Dedifferentiated amniotic fluid mesenchymal stem cell (primary cell): ENCODE results near the gene RUSC2.
A peak's percentile ranks its signal among the peaks of the same experiment; 100 is the strongest.
"Not testable (repeated sequence)": the region's sequence is repeated elsewhere in the genome, so short reads cannot be mapped to it uniquely, and the experiment has no call there.

ENCODE experiments used
- DNase-seq: peaks from one replicate; pipeline ENCODE4 v3.0.0-alpha.2; 2016; ENCODE audit errors: extremely low spot score

Gene RUSC2

GRCh38 chr9:35489313-35490154, at the start of gene RUSC2:
Gene RUSC2, plus strand, starts transcription at chr9:35490111. Its CDS starts 56,411 bp downstream, at chr9:35546522.
- DNase-seq: peak; percentile 91

GRCh38 chr9:35446012-35446411, 43.9 kb upstream of the RUSC2 start:
- no peak for DNase-seq

DNA sequence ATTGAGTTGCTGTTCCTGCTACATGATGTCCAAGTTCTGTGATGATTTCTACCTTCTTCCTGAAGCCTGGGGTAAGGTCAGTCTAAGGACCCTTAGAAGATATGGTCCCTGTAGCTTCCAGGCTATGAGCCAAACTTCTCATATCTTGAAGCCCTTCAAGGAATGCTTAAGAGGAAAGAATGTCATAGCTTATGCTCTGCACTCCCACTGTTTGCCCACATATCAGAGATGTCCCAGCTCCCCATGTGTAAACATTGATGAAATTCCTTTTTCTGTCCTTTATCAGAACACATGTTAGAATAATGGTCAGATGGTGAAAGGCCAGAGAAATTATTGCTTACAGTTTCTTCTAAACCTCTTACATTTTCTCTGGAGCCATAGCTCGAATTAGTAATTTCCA, 41.4 kb upstream of the RUSC2 start:
- no peak for DNase-seq

- no peak for DNase-seq
Observed at GRCh38 chr9:35452481-35452880, 37.4 kb upstream of the RUSC2 start.

- DNase-seq: no peak
Observed at GRCh38 chr9:35453786-35454185, 36.1 kb upstream of the RUSC2 start.

DNA sequence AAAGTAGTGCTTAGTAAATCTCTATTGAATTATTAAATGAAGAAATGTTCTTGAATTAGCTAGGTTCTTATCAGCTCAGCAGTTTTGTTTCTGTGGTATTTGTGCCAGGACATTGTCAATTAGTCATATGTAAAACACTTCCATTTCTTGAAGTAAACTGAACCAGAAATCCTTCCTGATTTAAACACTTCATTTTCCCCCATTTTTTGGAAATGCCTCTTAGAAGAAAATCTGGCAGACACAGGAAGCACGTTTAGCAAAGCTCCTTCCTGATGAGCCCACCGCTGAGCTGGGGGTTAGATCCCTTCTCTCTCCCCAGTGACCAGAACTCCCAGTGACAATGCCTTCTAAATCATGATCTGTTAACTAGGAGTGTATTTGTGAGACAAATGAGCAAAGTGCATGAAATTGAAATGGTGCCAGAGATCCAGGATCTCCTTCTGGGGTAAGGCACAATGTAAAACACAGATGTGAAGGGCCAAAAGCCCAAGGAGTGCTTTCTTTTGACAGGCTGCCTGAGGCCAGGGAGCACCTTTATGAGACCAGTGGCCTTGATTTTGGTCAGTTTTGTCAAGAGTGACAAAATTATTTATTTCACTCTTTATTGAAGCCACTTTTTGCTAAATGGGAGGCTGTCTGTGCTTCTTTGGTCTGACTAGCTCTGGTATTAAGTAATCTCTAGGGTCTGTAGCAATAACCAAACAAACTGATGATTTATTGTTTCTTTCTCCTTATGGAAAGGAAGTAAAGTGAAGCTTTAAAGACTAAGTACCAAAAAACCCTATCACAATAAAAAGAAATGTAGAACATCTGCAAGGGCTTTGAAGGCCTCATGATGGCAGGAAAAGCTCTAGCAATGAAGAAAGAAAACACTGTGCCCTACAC, 25.5 kb upstream of the RUSC2 start:
- no peak for DNase-seq

- DNase-seq: no peak
Observed at GRCh38 chr9:35470340-35470739, 19.6 kb upstream of the RUSC2 start.

GRCh38 chr9:35470894-35471293, 19.0 kb upstream of the RUSC2 start:
- no peak for DNase-seq

GRCh38 chr9:35476596-35476995, 13.3 kb upstream of the RUSC2 start:
- DNase-seq: no peak

GRCh38 chr9:35477211-35477855, 12.6 kb upstream of the RUSC2 start:
- DNase-seq: peak; percentile 85

DNA sequence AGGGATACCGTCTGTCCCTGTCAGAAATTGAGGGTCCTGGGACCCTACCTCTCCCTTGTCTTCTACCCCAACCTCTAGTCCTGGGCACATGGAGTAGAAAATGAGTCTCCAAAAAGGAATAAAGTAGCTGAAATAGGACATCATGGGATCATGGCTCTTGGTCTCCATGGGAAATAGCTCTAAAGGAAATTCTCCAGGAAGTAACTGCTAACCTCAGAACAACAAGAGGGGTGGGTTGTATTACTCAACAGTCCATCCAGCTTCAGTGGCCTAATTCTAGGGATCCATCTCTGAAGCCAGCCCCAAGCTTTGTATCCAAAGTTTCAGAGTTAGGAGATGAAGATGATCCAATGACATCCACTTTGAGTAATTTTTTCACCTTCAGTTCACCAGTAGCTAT, 11.0 kb upstream of the RUSC2 start:
- no peak for DNase-seq

DNA sequence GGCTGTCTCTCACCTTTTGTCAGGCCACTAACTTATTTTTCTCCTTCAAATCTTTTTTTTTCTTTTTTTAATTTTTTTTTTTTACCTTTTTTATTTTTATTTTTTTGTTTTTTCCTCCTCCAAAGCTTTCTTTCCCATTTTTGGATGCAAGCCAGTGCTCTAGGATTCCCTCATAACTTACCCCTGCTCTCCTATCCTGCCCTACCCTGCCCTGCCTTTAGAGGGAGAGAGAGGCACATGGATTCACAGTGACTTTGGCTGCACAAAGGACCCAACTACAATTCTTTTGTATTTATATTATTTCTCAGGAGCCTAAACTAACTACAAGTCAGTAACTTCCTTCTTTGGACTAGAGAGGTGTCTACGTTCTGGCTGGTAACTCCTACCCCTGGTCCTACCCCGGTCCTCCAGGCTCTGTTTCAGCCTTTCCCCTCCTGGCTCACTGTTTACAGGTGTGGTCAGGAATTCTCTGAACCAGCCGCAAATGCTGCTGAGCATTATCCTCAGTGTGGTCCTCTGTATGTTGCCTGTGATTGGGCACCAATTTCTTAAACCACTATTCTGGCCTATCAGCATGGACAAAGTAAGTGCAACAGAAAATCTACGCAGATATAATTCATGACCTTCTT, 8.4 kb upstream of the RUSC2 start:
- DNase-seq: peak; percentile 63

- DNase-seq: no peak
Observed at GRCh38 chr9:35482071-35482470, 7.8 kb upstream of the RUSC2 start.

DNA sequence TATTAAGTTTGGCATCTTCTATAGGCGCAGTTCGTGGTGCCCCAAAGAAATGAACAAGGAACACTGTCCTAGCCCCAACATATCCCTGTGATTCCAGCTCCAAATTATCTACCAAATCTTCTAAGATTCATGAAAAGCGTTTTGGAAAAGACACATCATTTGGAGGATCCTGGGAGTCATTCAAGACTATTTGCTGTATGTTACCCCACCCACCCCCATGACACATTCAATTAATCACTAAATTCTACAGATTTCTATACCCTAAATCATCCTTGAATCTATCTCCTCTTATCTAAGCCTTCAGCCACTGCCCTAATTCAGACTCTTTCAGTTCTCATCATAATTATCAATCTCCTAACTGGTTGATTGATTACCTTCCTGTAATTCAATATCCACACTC, 5.5 kb upstream of the RUSC2 start:
- no peak for DNase-seq

DNA sequence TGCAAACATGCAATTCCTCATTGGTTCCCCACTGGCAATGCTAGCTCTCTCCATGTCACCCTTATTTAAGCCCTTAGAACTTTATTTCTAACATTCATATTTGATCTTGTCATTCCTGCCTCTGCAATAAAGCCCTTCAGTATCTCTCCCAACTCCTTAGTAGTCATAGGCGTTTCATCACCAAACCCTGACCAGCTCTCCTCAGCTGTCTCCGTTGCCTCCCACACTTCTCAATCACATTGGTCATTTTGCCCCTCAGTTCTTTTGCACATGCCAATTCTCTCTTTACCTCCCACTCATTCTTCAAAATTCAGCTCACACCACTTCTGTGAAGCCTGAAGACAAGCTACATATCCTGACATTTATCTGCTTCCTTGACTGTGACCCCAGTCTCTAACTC, 2.8 kb upstream of the RUSC2 start:
- no peak for DNase-seq

- DNase-seq: peak; percentile 51
Observed at GRCh38 chr9:35488021-35488420, 1.9 kb upstream of the RUSC2 start.

GRCh38 chr9:35488566-35489312, 1.2 kb upstream of the RUSC2 start:
- no peak for DNase-seq

DNA sequence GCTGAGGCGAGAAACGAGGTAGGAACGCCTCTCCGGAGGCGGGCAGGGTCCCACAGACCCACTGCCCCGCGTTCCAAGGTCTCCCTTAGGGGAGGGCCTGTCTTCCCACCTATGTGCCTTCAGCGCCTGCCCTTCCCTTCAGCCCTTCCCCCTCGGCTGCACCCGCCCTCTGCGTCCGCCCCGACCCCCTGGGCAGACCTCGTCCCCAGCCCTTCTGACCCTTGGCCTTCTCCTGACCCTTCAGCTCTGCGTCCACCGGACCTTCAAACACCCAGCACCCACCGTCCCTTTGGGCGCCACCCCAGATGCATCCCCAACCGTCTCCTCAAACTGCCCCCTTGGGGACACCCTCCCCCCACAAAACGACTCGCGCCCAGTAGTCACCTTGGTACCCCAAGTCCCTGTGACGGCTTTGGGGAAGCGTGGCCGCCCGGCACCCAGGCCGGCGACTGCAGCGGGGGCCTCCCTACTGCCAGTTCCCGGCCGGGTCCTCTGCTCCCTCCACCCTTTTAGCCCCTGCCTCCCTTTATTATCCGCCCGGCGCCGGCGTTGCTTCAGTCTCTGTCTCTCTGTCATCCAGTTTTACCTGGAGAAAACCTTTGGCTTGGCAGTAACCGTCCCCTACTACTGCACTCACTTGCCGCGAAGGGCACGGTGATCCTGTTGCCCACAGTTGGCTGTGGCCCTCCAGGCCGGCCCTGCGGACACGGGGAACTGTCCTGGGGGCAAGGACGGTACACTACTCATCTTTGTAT, 421 bp downstream of the RUSC2 start:
- DNase-seq: no peak

DNA sequence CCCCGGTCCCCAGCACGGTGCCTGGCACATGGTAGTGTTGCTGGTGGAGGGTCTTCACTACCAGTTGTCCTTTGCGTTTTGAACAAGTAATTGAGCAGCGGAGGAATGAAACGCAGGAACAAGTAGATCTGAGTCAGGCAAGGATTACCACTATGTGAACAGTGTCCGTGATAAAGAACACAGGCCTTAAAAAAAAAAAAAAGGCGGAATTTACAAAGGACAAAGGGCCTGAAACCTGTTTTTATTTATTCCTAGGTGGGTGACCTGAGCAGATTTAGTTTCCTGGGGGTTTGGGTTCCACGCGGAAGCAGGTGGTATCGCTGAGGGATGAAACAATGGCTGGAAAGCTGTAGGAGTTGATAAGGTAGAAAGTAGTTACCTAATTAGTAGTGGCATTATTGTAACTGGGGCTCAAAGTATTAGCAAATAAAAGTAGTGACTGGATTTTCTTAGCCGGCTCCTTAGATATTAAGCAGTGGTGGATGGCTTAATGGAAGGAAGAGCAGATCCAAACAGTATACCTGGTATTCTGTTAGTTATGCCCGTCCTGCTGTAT, 1.1 kb downstream of the RUSC2 start:
- no peak for DNase-seq

DNA sequence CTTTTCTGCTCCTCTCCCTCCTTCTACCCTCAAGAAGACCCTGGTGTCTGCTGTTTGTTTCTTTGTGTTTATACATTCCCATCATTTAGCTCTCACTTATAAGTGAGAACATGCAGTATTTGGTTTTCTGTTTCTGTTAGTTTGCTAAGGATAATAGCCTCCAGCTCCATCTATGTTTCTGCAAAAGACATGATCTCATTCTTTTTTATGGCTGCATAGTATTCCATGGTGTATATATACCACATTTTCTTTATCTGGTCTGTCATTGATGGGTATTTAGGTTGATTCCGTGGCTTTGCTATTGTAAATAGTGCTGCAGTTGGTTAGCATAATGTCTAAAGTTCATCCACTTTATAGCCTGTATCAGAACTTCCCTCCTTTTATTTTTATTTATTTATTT, 3.2 kb downstream of the RUSC2 start:
- not testable (repeated sequence) for DNase-seq
